Activated T-cell treated with anti-CD3 and anti-CD28 coated beads, Interleukin-2, amount 50 U/mL, for 4 hours (primary cell): Measurements from ENCODE around the gene FAM200B. TPM values are rescaled to one million over a fixed set of nuclear protein-coding genes. Genes with fewer than 3 reads are reported as not detected.

Experiments
- ATAC-seq, 2 donors: fragments of 200-7000 bp; cut with Tn5 transposase; one replicate each; pipeline ENCODE4 v1.10.0; 2021
- DNase-seq: peaks from one replicate; pipeline ENCODE4 v3.0.0-alpha.2; 2020
- H3K27me3 Mint-ChIP-seq: one replicate; pipeline ENCODE4 v1.8.0; 2021; ENCODE audit warnings: low read depth, mixed read lengths
- H3K36me3 Mint-ChIP-seq: one replicate; pipeline ENCODE4 v1.8.0; 2022; ENCODE audit warnings: mixed read lengths; ENCODE audit not compliant: insufficient read depth
- H3K4me1 Mint-ChIP-seq: one replicate; pipeline ENCODE4 v1.8.0; 2021; ENCODE audit warnings: low read depth, mixed read lengths
- H3K4me3 Mint-ChIP-seq: one replicate; pipeline ENCODE4 v1.8.0; 2021; ENCODE audit warnings: mild to moderate bottlenecking, moderate library complexity, mixed read lengths
- H3K9me3 Mint-ChIP-seq: one replicate; pipeline ENCODE4 v1.8.0; 2021; ENCODE audit warnings: mixed read lengths
- total RNA-seq, 3 donors: library from RNA; stranded (reverse); gene quantifications; one replicate each; pipeline ENCODE4 v1.2.1, GENCODE V29; 2021

FAM200B gene
- total RNA-seq, 3 donors from 2014 or later = 6.1 to 6.6 (median 6.2) TPM

DNA sequence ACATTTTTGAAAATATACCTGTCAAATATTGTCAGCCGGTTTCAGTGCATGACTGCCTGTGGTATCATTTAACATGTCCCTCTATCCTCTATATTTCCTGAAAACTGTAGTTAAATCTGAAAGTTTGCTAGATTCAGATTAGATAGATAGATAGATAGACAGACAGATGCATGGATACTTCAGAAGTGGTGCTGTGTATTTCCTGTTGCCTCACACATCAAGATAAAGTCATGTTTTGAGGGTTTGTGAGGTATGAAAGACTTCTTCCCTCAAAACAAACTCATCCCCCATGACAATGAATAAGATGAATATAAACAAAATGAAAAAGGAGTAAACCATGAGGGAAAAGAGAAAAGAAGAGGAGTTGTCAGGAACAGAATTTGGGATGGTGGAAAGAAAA lies 15.2 kb downstream of the FAM200B start:
- Mint-ChIP-seq H3K27me3 (peaks cover 17% of the 10 kb centered on the region), H3K9me3 (no peaks in the 10 kb centered on the region), H3K36me3 (peaks cover 1% of the 10 kb centered on the region), H3K4me3 (no peak overlapping the region), H3K4me1 (peaks cover 6% of the 10 kb centered on the region)
- no peak for DNase-seq
- ATAC-seq = no peak

GRCh38 chr4:15702941-15703403 lies 21.3 kb downstream of the FAM200B start, which contains the start of gene BST1:
Gene BST1, plus strand, starts transcription at chr4:15703065. Its CDS starts 80 bp downstream, at chr4:15703145.
- DNase-seq (peak; percentile 28), ATAC-seq (peak; percentile 85 to 89)
- Mint-ChIP-seq H3K27me3 (peaks cover 11% of the 10 kb centered on the region), H3K4me3 (peak within 1 kb of the TSS; percentile 82), H3K9me3 (no peaks in the 10 kb centered on the region), H3K36me3 (peaks cover 1% of the 10 kb centered on the region), H3K4me1 (peaks cover 4% of the 10 kb centered on the region)

DNA sequence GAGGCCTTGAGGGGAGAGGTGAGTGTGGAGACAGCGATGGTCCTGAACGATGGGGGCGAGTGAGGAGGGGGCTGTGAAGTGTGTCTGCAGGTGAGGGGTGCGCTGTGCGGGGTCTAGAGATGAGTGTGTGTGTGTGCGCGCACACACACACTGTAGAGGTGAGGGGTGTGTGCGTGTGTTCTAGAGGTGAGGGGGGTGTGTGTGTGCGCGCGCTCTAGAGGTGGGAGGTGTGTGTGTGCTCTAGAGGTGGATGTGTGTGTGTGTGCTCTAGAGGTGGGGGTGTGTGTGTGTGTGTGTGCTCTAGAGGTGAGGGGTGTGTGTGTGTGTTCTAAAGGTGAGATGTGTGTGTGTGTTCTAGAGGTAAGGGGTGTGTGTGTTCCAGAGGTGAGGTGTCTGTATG lies 21.8 kb downstream of the FAM200B start:
- H3K27me3 Mint-ChIP-seq = peaks cover 11% of the 10 kb centered on the region
- ATAC-seq (peak; percentile 6 to 30), DNase-seq (no peak)
- no peaks in the 10 kb centered on the region for H3K9me3 Mint-ChIP-seq
- H3K4me1 Mint-ChIP-seq = peaks cover 4% of the 10 kb centered on the region
- peaks cover 1% of the 10 kb centered on the region for H3K36me3 Mint-ChIP-seq
- H3K4me3 Mint-ChIP-seq = peak overlapping the region; percentile 82

- Mint-ChIP-seq H3K27me3 (peaks cover 7% of the 10 kb centered on the region), H3K4me1 (peaks cover 4% of the 10 kb centered on the region), H3K9me3 (no peaks in the 10 kb centered on the region), H3K36me3 (peaks cover 1% of the 10 kb centered on the region), H3K4me3 (no peak overlapping the region)
- no peak for ATAC-seq
- DNase-seq = no peak
Measured at GRCh38 chr4:15704129-15704528, 22.5 kb downstream of the FAM200B start.

- no peak for DNase-seq
- no peaks in the 10 kb centered on the region for H3K9me3 Mint-ChIP-seq
- H3K4me1 Mint-ChIP-seq = peaks cover 4% of the 10 kb centered on the region
- no peaks in the 10 kb centered on the region for H3K36me3 Mint-ChIP-seq
- no peaks in the 10 kb centered on the region for H3K27me3 Mint-ChIP-seq
- no peak for ATAC-seq
- no peak overlapping the region for H3K4me3 Mint-ChIP-seq
Measured at GRCh38 chr4:15706646-15707362, 25.2 kb downstream of the FAM200B start.

- H3K9me3 Mint-ChIP-seq = no peaks in the 10 kb centered on the region
- no peak for DNase-seq
- H3K4me1 Mint-ChIP-seq = peaks cover 2% of the 10 kb centered on the region
- no peaks in the 10 kb centered on the region for H3K36me3 Mint-ChIP-seq
- H3K4me3 Mint-ChIP-seq = no peak overlapping the region
- no peak for ATAC-seq
- H3K27me3 Mint-ChIP-seq = no peaks in the 10 kb centered on the region
Measured at GRCh38 chr4:15707363-15707715, 25.7 kb downstream of the FAM200B start.

- ATAC-seq = no peak
Measured at GRCh38 chr4:15711762-15712161, 30.1 kb downstream of the FAM200B start.

GRCh38 chr4:15712214-15712613 lies 30.6 kb downstream of the FAM200B start:
- ATAC-seq = no peak
- Mint-ChIP-seq H3K36me3 (no peaks in the 10 kb centered on the region), H3K9me3 (no peaks in the 10 kb centered on the region), H3K4me1 (no peaks in the 10 kb centered on the region), H3K27me3 (no peaks in the 10 kb centered on the region), H3K4me3 (no peak overlapping the region)
- no peak for DNase-seq

More at GRCh38 chr4:15711762-15712161, 30.1 kb downstream of the FAM200B start:
- H3K36me3 Mint-ChIP-seq = no peaks in the 10 kb centered on the region
- H3K4me1 Mint-ChIP-seq = no peaks in the 10 kb centered on the region
- DNase-seq = no peak
- no peak overlapping the region for H3K4me3 Mint-ChIP-seq
- H3K9me3 Mint-ChIP-seq = no peaks in the 10 kb centered on the region
- no peaks in the 10 kb centered on the region for H3K27me3 Mint-ChIP-seq

- Mint-ChIP-seq H3K9me3 (no peaks in the 10 kb centered on the region), H3K27me3 (no peaks in the 10 kb centered on the region), H3K4me1 (no peaks in the 10 kb centered on the region), H3K4me3 (no peak overlapping the region), H3K36me3 (no peaks in the 10 kb centered on the region)
- DNase-seq (no peak), ATAC-seq (no peak)
Measured at GRCh38 chr4:15714141-15714540, 32.5 kb downstream of the FAM200B start.

- H3K9me3 Mint-ChIP-seq = no peaks in the 10 kb centered on the region
- no peaks in the 10 kb centered on the region for H3K4me1 Mint-ChIP-seq
- H3K27me3 Mint-ChIP-seq = no peaks in the 10 kb centered on the region
- no peak for ATAC-seq
- no peak overlapping the region for H3K4me3 Mint-ChIP-seq
- no peak for DNase-seq
- H3K36me3 Mint-ChIP-seq = no peaks in the 10 kb centered on the region
Measured at GRCh38 chr4:15714646-15715435, 33.2 kb downstream of the FAM200B start.

GRCh38 chr4:15716115-15716514 lies 34.5 kb downstream of the FAM200B start:
- H3K4me3 Mint-ChIP-seq = no peak overlapping the region
- no peaks in the 10 kb centered on the region for H3K27me3 Mint-ChIP-seq
- ATAC-seq = no peak
- H3K36me3 Mint-ChIP-seq = no peaks in the 10 kb centered on the region
- no peaks in the 10 kb centered on the region for H3K9me3 Mint-ChIP-seq
- H3K4me1 Mint-ChIP-seq = no peaks in the 10 kb centered on the region
- no peak for DNase-seq

- no peak for ATAC-seq
- H3K36me3 Mint-ChIP-seq = no peaks in the 10 kb centered on the region
Measured at GRCh38 chr4:15717086-15717485, 35.5 kb downstream of the FAM200B start.

DNA sequence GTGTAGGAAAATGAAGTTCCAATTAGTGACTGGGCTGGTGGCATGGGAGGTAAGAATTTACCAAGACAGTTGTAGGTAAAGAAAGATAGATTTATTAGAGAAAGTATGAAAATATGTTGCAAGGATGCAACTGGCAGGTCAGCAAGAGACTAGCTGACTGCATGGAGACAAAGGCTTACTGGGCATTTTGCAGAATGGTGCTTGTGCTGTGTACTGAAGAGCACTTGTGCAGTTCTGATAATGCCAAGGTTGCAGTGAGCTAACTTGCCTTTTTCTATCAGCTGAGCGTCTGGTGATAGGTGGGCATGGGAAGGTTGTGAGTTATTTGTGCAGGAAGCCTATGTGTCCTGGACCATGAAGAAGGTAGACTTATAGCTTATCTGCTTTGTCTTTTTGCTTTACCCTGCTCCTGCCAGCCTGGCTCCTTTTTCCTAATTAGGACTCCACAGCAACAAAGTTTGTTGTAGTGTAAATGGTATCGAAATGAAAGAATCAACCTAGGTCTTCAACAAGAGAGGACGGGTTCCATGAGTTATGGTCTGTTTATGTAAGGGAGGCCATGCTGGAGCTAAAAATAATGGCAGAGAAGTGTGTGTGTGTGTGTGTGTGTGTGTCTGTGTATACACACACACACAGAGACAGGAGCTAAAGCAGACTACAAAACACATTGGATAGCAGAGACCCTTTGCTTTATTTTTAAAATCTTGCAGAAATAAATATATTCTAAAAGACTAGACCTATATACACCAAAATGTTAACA lies 36.2 kb downstream of the FAM200B start:
- Mint-ChIP-seq H3K4me1 (no peaks in the 10 kb centered on the region), H3K4me3 (no peak overlapping the region), H3K27me3 (no peaks in the 10 kb centered on the region), H3K36me3 (no peaks in the 10 kb centered on the region), H3K9me3 (no peaks in the 10 kb centered on the region)
- DNase-seq = no peak
- no peak for ATAC-seq

More at GRCh38 chr4:15717086-15717485, 35.5 kb downstream of the FAM200B start:
- Mint-ChIP-seq H3K27me3 (no peaks in the 10 kb centered on the region), H3K4me1 (no peaks in the 10 kb centered on the region), H3K4me3 (no peak overlapping the region), H3K9me3 (no peaks in the 10 kb centered on the region)
- no peak for DNase-seq

GRCh38 chr4:15718465-15718864 lies 36.8 kb downstream of the FAM200B start:
- Mint-ChIP-seq H3K9me3 (no peaks in the 10 kb centered on the region), H3K4me3 (no peak overlapping the region), H3K27me3 (no peaks in the 10 kb centered on the region), H3K4me1 (no peaks in the 10 kb centered on the region), H3K36me3 (no peaks in the 10 kb centered on the region)
- ATAC-seq (no peak), DNase-seq (no peak)
